Testis (tissue), 3 donors: Measurements from ENCODE around the gene SDK1. TPM values are rescaled to one million over a fixed set of nuclear protein-coding genes. Genes with fewer than 3 reads are reported as not detected.

Source experiments
- DNase-seq: peaks from one replicate; pipeline ENCODE4 v3.0.0-alpha.2; 2019
- H3K27ac ChIP-seq, 2 donors: fragments of 200-600 bp; sonication (generic); one replicate each; pipeline ENCODE4 v1.5.1; 2019
- H3K27me3 ChIP-seq: fragments of 200-600 bp; sonication (generic); one replicate; pipeline ENCODE4 v1.5.1; 2019
- H3K36me3 ChIP-seq: fragments of 200-600 bp; sonication (generic); one replicate; pipeline ENCODE4 v1.5.1; 2017; ENCODE audit warnings: low read depth; ENCODE audit errors: missing control alignments
- H3K4me1 ChIP-seq: fragments of 200-600 bp; sonication (generic); one replicate; pipeline ENCODE4 v1.5.1; 2019
- H3K4me3 ChIP-seq, 2 donors: fragments of 200-600 bp; sonication (generic); one replicate each; pipeline ENCODE4 v1.5.1; 2017 to 2019
- H3K9me3 ChIP-seq: fragments of 200-600 bp; sonication (generic); one replicate; pipeline ENCODE4 v1.5.1; 2017
- POLR2A ChIP-seq: fragments of 450-650 bp; IDR thresholded peaks from one replicate; pipeline ENCODE4 v1.6.1; 2017; ENCODE audit warnings: antibody characterized with exemption, mild to moderate bottlenecking, moderate library complexity
- WGBS, 2 donors: methylation state at CpG; one replicate each; pipeline ENCODE4 v1.1.5; 2018; 5-methylcytosine and 5-hydroxymethylcytosine counted together
- intact Hi-C: fragments of 100-400 bp; cut with DNase I; formaldehyde crosslinking; loops from one replicate; pipeline ENCODE4 v1.15.1; 2023; ENCODE audit warnings: low total_unique reads
- polyA plus RNA-seq: library from polyadenylated mRNA; stranded (reverse); fragments of 350-450 nt; fragmentation: Illumina TruSeq; extraction: RNeasy Lipid Tissue Mini Kit (QIAGEN cat#74804); gene quantifications from one replicate; pipeline ENCODE4 v1.2.3, GENCODE V29; 2014; ENCODE audit warnings: low read depth, low replicate concordance; ENCODE audit not compliant: insufficient read depth
- total RNA-seq, 2 donors: library from RNA; depleted of rRNA; stranded (reverse); fragments of >200 nt; gene quantifications; one replicate each; pipeline ENCODE4 v1.2.3, GENCODE V29; 2016
- TF ChIP-seq, protein P1 (sequence below), 3 experiments: fragments of 450-650 bp in 2 of 3; fragments of 200-600 bp in 1 of 3; sonication (generic) in 1 of 3; IDR thresholded peaks; one replicate each; pipeline ENCODE4 v1.5.1; 2016 to 2019; ENCODE audit warnings: antibody characterized with exemption in 3 of 3, mild to moderate bottlenecking in 2 of 3, moderate library complexity in 1 of 3

Gene SDK1
- total and polyA plus RNA-seq, 3 donors from 2014 or later: 20.0 to 36.2 (median 24.9) TPM

DNA sequence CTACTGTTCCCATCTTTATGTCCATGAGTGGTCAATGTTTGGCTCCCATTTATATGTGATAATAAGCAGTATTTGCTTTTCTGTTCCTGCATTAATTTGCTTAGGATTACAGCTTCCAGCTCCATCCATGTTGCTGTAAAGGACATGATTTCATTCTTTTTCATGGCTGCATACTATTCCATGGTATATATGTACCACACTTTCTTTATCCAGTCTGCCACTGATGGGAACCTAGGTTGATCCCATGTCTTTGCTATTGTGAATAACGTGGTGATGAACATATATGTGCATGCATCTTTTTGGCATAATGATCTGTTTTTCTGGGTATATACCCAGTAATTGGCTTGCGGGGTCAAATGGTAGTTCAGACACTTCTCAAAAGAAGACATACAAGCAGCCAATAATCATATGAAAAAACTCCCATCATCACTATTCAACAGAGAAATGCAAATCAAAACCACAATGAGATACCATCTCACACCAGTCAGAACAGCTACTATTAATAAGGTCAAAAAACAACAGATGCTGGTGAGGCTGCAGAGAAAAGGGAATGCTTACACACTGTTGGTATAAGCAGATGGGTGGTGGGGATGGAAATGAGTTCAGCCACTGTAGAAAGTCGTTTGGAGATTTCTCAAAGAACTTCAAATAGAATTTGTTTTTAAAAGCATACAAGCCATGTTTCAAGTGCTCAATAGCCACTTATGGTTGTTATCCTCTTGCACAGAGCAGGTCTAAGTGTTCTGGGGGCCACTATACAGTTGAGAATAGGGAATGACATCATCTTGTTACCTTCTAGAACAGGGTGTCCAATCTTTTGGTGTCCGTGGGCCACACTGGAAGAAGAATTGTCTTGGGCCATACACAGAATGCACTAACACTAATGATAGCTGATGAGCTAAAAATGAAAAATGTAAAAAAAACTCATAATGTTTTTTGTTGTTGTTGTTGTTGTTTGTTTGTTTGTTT lies 23.2 kb upstream of the SDK1 start:
- H3K4me1 ChIP-seq: peaks cover 5% of the 10 kb centered on the region

GRCh38 chr7:3279147-3279818 lies 21.8 kb upstream of the SDK1 start:
- DNase-seq: no peak
- Histone ChIP-seq H3K27me3 (no peaks in the 10 kb centered on the region), H3K36me3 (no peaks in the 10 kb centered on the region), H3K4me1 (peaks cover 5% of the 10 kb centered on the region), H3K4me3 (no peak overlapping the region), H3K27ac (no peak overlapping the region), H3K9me3 (no peaks in the 10 kb centered on the region)
- no peak for TF ChIP-seq POLR2A
- WGBS, 2 donors: 74 to 79% methylated on average over 3 of the region's 3 CpGs
- intact Hi-C loops: no loop called here

More for the DNA sequence above, 23.2 kb upstream of the SDK1 start:
- intact Hi-C loops: no loop called here
- TF ChIP-seq POLR2A: no peak
- TF ChIP-seq, protein P1, sequence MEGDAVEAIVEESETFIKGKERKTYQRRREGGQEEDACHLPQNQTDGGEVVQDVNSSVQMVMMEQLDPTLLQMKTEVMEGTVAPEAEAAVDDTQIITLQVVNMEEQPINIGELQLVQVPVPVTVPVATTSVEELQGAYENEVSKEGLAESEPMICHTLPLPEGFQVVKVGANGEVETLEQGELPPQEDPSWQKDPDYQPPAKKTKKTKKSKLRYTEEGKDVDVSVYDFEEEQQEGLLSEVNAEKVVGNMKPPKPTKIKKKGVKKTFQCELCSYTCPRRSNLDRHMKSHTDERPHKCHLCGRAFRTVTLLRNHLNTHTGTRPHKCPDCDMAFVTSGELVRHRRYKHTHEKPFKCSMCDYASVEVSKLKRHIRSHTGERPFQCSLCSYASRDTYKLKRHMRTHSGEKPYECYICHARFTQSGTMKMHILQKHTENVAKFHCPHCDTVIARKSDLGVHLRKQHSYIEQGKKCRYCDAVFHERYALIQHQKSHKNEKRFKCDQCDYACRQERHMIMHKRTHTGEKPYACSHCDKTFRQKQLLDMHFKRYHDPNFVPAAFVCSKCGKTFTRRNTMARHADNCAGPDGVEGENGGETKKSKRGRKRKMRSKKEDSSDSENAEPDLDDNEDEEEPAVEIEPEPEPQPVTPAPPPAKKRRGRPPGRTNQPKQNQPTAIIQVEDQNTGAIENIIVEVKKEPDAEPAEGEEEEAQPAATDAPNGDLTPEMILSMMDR (IDR thresholded peaks at IDR 0.05): no peak
- H3K36me3 ChIP-seq: no peaks in the 10 kb centered on the region
- WGBS, 2 donors: 71 to 78% methylated on average over 4 of the region's 4 CpGs
- H3K27me3 ChIP-seq: no peaks in the 10 kb centered on the region
- H3K27ac ChIP-seq: no peak overlapping the region
- H3K9me3 ChIP-seq: no peaks in the 10 kb centered on the region
- no peak for DNase-seq
- H3K4me3 ChIP-seq: no peak overlapping the region

- no peak overlapping the region for H3K4me3 ChIP-seq
- H3K27ac ChIP-seq: no peak overlapping the region
- no peak for DNase-seq
- peaks cover 5% of the 10 kb centered on the region for H3K4me1 ChIP-seq
- 92 to 95% methylated on average over 3 of the region's 3 CpGs for WGBS, 2 donors
- TF ChIP-seq POLR2A: no peak
- TF ChIP-seq, protein P1 (IDR thresholded peaks at IDR 0.05): no peak
- intact Hi-C loops: no loop called here
- H3K36me3 ChIP-seq: no peaks in the 10 kb centered on the region
- H3K27me3 ChIP-seq: no peaks in the 10 kb centered on the region
- H3K9me3 ChIP-seq: no peaks in the 10 kb centered on the region
These were observed 20.6 kb upstream of the SDK1 start for GRCh38 chr7:3280445-3280844.

GRCh38 chr7:3280946-3281656 lies 20.0 kb upstream of the SDK1 start:
- H3K27me3 ChIP-seq: no peaks in the 10 kb centered on the region
- WGBS, 2 donors: 83 to 90% methylated on average over 10 of the region's 10 CpGs
- intact Hi-C loops: no loop called here
- DNase-seq: no peak
- TF ChIP-seq, protein P1 (IDR thresholded peaks at IDR 0.05): no peak
- TF ChIP-seq POLR2A: no peak
- no peaks in the 10 kb centered on the region for H3K9me3 ChIP-seq
- no peak overlapping the region for H3K4me3 ChIP-seq
- peaks cover 5% of the 10 kb centered on the region for H3K4me1 ChIP-seq
- no peak overlapping the region for H3K27ac ChIP-seq
- H3K36me3 ChIP-seq: no peaks in the 10 kb centered on the region

- Histone ChIP-seq H3K4me3 (no peak overlapping the region), H3K27ac (peak overlapping the region in 1 of 2 donors; percentile 79), H3K27me3 (no peaks in the 10 kb centered on the region), H3K4me1 (peaks cover 5% of the 10 kb centered on the region), H3K9me3 (no peaks in the 10 kb centered on the region), H3K36me3 (no peaks in the 10 kb centered on the region)
- 40 to 47% methylated on average over 7 of the region's 7 CpGs for WGBS, 2 donors
- TF ChIP-seq POLR2A: no peak
- TF ChIP-seq, protein P1 (IDR thresholded peaks at IDR 0.05): no peak
- peak; percentile 65 for DNase-seq
- intact Hi-C loops: no loop called here
These were observed 18.6 kb upstream of the SDK1 start for GRCh38 chr7:3282457-3282856.
